ENCODE data around the gene OSBP.

GRCh38 chr11:59556917-59557348, 58.6 kb downstream of the OSBP start:
- TF ChIP-seq REST (IDR thresholded peaks at IDR 0.05; ENCODE audit: borderline replicate concordance) (no peak), EZH2 (IDR thresholded peaks at IDR 0.05; ENCODE audit: borderline replicate concordance, insufficient read depth, low read length, poor library complexity, severe bottlenecking) (no peak), EP300 (conservative IDR thresholded peaks at IDR 0.05; ENCODE audit: poor library complexity, severe bottlenecking) (no peak)
